SK-N-SH treated with all-trans-retinoic acid at 6 μM for 48 hours (cell line): ENCODE measurements around the gene TTBK1.

Experiments used
- ATAC-seq: fragments of 200-7000 bp; cut with Tn5 transposase; 3 replicates; pipeline ENCODE4 v1.9.1; 2020; ENCODE audit warnings: mild to moderate bottlenecking, moderate library complexity
- ARNTL ChIP-seq: fragments of 450-650 bp; formaldehyde crosslinking; IDR thresholded peaks from 2 replicates; pipeline ENCODE4 v1.5.0; 2020; ENCODE audit warnings: low read depth, mild to moderate bottlenecking, moderate library complexity, borderline replicate concordance
- BACH2 ChIP-seq: fragments of 250-450 bp; sonication (Bioruptor Pico); IDR thresholded peaks from 2 replicates; pipeline ENCODE4 v1.9.0; 2021; ENCODE audit warnings: mild to moderate bottlenecking, borderline replicate concordance
- CSDC2 ChIP-seq: fragments of 250-450 bp; sonication (Bioruptor Pico); IDR thresholded peaks from 2 replicates; pipeline ENCODE4 v1.5.0; 2020; ENCODE audit warnings: mild to moderate bottlenecking, moderate library complexity
- GLIS3 ChIP-seq: fragments of 250-450 bp; sonication (Bioruptor Pico); IDR thresholded peaks from 2 replicates; pipeline ENCODE4 v1.5.0; 2020; ENCODE audit warnings: mild to moderate bottlenecking, moderate library complexity
- ISL1 ChIP-seq: fragments of 250-450 bp; sonication (Bioruptor Pico); IDR thresholded peaks from 2 replicates; pipeline ENCODE4 v2.1.2; 2022; ENCODE audit warnings: mild to moderate bottlenecking, moderate library complexity
- OSR1 ChIP-seq: fragments of 250-450 bp; sonication (Bioruptor Pico); IDR thresholded peaks from 2 replicates; pipeline ENCODE4 v1.8.0; 2022; ENCODE audit warnings: moderate library complexity, mild to moderate bottlenecking, inconsistent platforms
- PPARA ChIP-seq: fragments of 250-450 bp; sonication (Bioruptor Pico); IDR thresholded peaks from 2 replicates; pipeline ENCODE4 v1.5.0; 2020; ENCODE audit warnings: mild to moderate bottlenecking, borderline replicate concordance
- RARB ChIP-seq: fragments of 250-450 bp; sonication (Bioruptor Pico); IDR thresholded peaks from 2 replicates; pipeline ENCODE4 v1.8.0; 2021; ENCODE audit warnings: mild to moderate bottlenecking, moderate library complexity
- SNAI2 ChIP-seq: fragments of 250-450 bp; sonication (Bioruptor Pico); IDR thresholded peaks from 2 replicates; pipeline ENCODE4 v1.5.0; 2020; ENCODE audit warnings: mild to moderate bottlenecking, moderate library complexity
- TCF4 ChIP-seq: fragments of 250-450 bp; sonication (Bioruptor Pico); IDR thresholded peaks from 2 replicates; pipeline ENCODE4 v1.8.0; 2021; ENCODE audit warnings: mild to moderate bottlenecking, moderate library complexity, borderline replicate concordance
- TOX ChIP-seq: fragments of 250-450 bp; sonication (Bioruptor Pico); IDR thresholded peaks from 2 replicates; pipeline ENCODE4 v1.8.0; 2021; ENCODE audit warnings: mild to moderate bottlenecking, moderate library complexity, borderline replicate concordance
- ZC3H10 ChIP-seq: fragments of 250-450 bp; sonication (Bioruptor Pico); IDR thresholded peaks from 2 replicates; pipeline ENCODE4 v1.5.1; 2021; ENCODE audit warnings: mild to moderate bottlenecking, moderate library complexity
- ZFP3 ChIP-seq: fragments of 250-450 bp; sonication (Bioruptor Pico); IDR thresholded peaks from 2 replicates; pipeline ENCODE4 v1.5.0; 2020; ENCODE audit warnings: mild to moderate bottlenecking, moderate library complexity
- ZFP30 ChIP-seq: fragments of 450-650 bp; formaldehyde crosslinking; IDR thresholded peaks from 2 replicates; pipeline ENCODE4 v1.5.0; 2022; ENCODE audit warnings: mild to moderate bottlenecking, moderate library complexity
- ZNF565 ChIP-seq: fragments of 450-650 bp; formaldehyde crosslinking; conservative IDR thresholded peaks from 2 replicates; pipeline ENCODE4 v1.5.0; 2020; ENCODE audit warnings: low read depth, mild to moderate bottlenecking, moderate library complexity
- ZNF70 ChIP-seq: fragments of 450-650 bp; formaldehyde crosslinking; IDR thresholded peaks from 2 replicates; pipeline ENCODE4 v1.5.0; 2020; ENCODE audit warnings: mild to moderate bottlenecking, moderate library complexity
- ZNF8 ChIP-seq: fragments of 450-650 bp; formaldehyde crosslinking; IDR thresholded peaks from 2 replicates; pipeline ENCODE4 v1.5.0; 2020; ENCODE audit warnings: mild to moderate bottlenecking, moderate library complexity
- TF ChIP-seq, protein P1 (sequence below): fragments of 250-450 bp; sonication (Bioruptor Pico); IDR thresholded peaks from 2 replicates; pipeline ENCODE4 v1.5.1; 2020; ENCODE audit warnings: low read depth, mild to moderate bottlenecking, moderate library complexity
- TF ChIP-seq, protein P2 (sequence below): fragments of 250-450 bp; sonication (Bioruptor Pico); IDR thresholded peaks from 2 replicates; pipeline ENCODE4 v1.8.0; 2020; ENCODE audit warnings: mild to moderate bottlenecking, moderate library complexity, borderline replicate concordance
- TF ChIP-seq, protein P3 (sequence below): fragments of 250-450 bp; sonication (Bioruptor Pico); IDR thresholded peaks from 2 replicates; pipeline ENCODE4 v1.5.1; 2021; ENCODE audit warnings: mild to moderate bottlenecking, moderate library complexity
- TF ChIP-seq, protein P4 (sequence below): fragments of 250-450 bp; sonication (Bioruptor Pico); IDR thresholded peaks from 2 replicates; pipeline ENCODE4 v1.8.0; 2021; ENCODE audit warnings: low read depth, mild to moderate bottlenecking, moderate library complexity, borderline replicate concordance
- TF ChIP-seq, protein P5 (sequence below): fragments of 250-450 bp; sonication (Bioruptor Pico); IDR thresholded peaks from 2 replicates; pipeline ENCODE4 v1.5.0; 2020; ENCODE audit warnings: mild to moderate bottlenecking, moderate library complexity

TTBK1 gene

DNA sequence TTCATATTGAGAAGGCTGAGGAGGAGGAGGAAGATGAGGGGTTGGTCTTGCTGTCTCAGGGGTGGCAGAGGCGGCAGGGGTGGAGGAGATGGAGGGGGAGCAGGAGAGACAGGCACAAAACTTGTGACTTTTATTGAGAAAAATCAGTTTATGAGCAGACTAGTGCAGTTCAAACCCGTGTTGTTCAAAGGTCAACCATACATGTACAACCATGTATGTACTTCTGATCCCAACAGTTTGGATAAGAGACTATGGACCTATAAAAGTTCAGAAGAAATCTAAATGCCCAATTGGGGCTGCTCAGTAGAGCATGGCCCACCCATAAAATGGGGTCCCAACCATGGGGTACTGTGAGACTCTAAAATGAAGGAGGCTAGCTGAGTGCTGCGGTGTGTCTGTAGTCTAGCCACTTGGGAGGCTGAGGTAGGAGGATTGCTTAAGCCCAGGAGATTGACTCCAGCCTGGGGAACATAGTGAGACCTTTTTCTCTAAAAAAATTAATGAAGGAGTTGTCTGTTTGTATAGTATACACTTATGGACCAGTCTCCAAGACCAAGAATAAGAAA is 47.1 kb downstream of the TTBK1 start:
- TF ChIP-seq, protein P1, sequence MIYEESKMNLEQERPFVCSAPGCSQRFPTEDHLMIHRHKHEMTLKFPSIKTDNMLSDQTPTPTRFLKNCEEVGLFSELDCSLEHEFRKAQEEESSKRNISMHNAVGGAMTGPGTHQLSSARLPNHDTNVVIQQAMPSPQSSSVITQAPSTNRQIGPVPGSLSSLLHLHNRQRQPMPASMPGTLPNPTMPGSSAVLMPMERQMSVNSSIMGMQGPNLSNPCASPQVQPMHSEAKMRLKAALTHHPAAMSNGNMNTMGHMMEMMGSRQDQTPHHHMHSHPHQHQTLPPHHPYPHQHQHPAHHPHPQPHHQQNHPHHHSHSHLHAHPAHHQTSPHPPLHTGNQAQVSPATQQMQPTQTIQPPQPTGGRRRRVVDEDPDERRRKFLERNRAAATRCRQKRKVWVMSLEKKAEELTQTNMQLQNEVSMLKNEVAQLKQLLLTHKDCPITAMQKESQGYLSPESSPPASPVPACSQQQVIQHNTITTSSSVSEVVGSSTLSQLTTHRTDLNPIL (CRISPR knock-in tag) = no peak
- TF ChIP-seq GLIS3 (CRISPR knock-in tag) = no peak
- TF ChIP-seq ZFP30 = no peak
- TF ChIP-seq ZNF8 (CRISPR knock-in tag) = no peak
- no peak for TF ChIP-seq CSDC2 (CRISPR knock-in tag)
- TF ChIP-seq SNAI2 (CRISPR knock-in tag) = no peak
- TF ChIP-seq OSR1 (CRISPR knock-in tag) = no peak
- no peak for TF ChIP-seq ZNF70 (CRISPR knock-in tag)
- TF ChIP-seq, protein P2, sequence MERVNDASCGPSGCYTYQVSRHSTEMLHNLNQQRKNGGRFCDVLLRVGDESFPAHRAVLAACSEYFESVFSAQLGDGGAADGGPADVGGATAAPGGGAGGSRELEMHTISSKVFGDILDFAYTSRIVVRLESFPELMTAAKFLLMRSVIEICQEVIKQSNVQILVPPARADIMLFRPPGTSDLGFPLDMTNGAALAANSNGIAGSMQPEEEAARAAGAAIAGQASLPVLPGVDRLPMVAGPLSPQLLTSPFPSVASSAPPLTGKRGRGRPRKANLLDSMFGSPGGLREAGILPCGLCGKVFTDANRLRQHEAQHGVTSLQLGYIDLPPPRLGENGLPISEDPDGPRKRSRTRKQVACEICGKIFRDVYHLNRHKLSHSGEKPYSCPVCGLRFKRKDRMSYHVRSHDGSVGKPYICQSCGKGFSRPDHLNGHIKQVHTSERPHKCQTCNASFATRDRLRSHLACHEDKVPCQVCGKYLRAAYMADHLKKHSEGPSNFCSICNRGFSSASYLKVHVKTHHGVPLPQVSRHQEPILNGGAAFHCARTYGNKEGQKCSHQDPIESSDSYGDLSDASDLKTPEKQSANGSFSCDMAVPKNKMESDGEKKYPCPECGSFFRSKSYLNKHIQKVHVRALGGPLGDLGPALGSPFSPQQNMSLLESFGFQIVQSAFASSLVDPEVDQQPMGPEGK (CRISPR knock-in tag) = no peak
- TF ChIP-seq ZNF565 = no peak
- TF ChIP-seq ISL1 (CRISPR knock-in tag) = no peak
- TF ChIP-seq BACH2 = no peak
- TF ChIP-seq RARB (CRISPR knock-in tag) = no peak
- TF ChIP-seq, protein P3, sequence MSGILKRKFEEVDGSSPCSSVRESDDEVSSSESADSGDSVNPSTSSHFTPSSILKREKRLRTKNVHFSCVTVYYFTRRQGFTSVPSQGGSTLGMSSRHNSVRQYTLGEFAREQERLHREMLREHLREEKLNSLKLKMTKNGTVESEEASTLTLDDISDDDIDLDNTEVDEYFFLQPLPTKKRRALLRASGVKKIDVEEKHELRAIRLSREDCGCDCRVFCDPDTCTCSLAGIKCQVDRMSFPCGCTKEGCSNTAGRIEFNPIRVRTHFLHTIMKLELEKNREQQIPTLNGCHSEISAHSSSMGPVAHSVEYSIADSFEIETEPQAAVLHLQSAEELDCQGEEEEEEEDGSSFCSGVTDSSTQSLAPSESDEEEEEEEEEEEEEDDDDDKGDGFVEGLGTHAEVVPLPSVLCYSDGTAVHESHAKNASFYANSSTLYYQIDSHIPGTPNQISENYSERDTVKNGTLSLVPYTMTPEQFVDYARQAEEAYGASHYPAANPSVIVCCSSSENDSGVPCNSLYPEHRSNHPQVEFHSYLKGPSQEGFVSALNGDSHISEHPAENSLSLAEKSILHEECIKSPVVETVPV = no peak
- no peak for TF ChIP-seq TCF4 (CRISPR knock-in tag)
- ATAC-seq = no peak

DNA sequence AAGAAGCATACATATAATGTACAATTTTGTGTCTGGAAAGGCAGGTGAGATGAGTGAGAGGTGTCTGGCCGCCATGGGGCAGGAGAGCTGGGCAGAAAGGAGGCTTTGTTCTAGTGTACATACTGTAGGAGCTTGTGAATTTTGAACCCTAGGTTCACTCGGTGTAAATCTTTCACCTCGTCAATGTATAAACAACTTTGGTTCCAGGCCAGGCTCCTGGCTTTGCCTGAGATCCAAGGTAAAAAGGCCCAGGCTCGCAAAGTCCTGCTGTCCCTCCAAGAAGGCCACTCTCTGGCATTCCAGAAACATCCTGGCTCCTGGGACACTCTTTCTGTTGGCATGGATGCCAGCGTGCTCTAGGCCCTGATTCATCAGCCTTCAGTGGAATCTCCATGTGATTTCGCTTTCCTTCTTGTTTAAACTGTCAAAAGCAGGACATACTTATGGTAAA is 47.6 kb downstream of the TTBK1 start:
- no peak for TF ChIP-seq GLIS3 (CRISPR knock-in tag)
- no peak for TF ChIP-seq ARNTL (CRISPR knock-in tag)
- TF ChIP-seq ZFP30 = no peak
- TF ChIP-seq ZNF70 (CRISPR knock-in tag) = no peak
- TF ChIP-seq SNAI2 (CRISPR knock-in tag) = no peak
- no peak for TF ChIP-seq ZC3H10 (CRISPR knock-in tag)
- TF ChIP-seq, protein P4, sequence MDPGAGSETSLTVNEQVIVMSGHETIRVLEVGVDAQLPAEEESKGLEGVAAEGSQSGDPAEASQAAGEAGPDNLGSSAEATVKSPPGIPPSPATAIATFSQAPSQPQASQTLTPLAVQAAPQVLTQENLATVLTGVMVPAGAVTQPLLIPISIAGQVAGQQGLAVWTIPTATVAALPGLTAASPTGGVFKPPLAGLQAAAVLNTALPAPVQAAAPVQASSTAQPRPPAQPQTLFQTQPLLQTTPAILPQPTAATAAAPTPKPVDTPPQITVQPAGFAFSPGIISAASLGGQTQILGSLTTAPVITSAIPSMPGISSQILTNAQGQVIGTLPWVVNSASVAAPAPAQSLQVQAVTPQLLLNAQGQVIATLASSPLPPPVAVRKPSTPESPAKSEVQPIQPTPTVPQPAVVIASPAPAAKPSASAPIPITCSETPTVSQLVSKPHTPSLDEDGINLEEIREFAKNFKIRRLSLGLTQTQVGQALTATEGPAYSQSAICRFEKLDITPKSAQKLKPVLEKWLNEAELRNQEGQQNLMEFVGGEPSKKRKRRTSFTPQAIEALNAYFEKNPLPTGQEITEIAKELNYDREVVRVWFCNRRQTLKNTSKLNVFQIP (CRISPR knock-in tag) = no peak
- TF ChIP-seq, protein P1 (CRISPR knock-in tag) = no peak
- no peak for TF ChIP-seq PPARA
- no peak for ATAC-seq

DNA sequence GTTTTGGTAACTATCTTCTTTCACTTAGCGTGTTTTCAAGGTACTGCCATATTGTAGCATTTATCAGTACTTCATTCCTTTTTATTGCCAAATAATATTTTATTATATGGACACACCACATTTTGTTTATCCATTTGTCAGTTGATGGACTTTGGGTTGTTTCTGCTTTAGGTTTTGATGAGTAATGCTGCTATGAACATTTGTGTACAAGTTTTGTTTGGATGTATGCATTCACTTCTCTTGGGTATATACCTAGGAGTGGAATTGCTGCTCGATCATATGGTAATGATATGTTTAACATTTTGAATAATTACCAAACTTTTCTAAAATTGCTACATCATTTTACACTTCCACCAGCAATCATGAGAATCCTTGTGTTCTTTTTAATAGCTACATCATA is 48.4 kb downstream of the TTBK1 start:
- TF ChIP-seq ZFP3 (no peak), ZC3H10 (CRISPR knock-in tag) (no peak), TOX (CRISPR knock-in tag) (no peak), CSDC2 (CRISPR knock-in tag) (no peak), TCF4 (CRISPR knock-in tag) (no peak)
- TF ChIP-seq, protein P5, sequence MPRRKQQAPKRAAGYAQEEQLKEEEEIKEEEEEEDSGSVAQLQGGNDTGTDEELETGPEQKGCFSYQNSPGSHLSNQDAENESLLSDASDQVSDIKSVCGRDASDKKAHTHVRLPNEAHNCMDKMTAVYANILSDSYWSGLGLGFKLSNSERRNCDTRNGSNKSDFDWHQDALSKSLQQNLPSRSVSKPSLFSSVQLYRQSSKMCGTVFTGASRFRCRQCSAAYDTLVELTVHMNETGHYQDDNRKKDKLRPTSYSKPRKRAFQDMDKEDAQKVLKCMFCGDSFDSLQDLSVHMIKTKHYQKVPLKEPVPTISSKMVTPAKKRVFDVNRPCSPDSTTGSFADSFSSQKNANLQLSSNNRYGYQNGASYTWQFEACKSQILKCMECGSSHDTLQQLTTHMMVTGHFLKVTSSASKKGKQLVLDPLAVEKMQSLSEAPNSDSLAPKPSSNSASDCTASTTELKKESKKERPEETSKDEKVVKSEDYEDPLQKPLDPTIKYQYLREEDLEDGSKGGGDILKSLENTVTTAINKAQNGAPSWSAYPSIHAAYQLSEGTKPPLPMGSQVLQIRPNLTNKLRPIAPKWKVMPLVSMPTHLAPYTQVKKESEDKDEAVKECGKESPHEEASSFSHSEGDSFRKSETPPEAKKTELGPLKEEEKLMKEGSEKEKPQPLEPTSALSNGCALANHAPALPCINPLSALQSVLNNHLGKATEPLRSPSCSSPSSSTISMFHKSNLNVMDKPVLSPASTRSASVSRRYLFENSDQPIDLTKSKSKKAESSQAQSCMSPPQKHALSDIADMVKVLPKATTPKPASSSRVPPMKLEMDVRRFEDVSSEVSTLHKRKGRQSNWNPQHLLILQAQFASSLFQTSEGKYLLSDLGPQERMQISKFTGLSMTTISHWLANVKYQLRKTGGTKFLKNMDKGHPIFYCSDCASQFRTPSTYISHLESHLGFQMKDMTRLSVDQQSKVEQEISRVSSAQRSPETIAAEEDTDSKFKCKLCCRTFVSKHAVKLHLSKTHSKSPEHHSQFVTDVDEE = no peak
- ATAC-seq = no peak
